ENCODE results near the gene HAVCR1. TPM values are rescaled to one million over a fixed set of nuclear protein-coding genes. Genes with fewer than 3 reads are reported as not detected.

HAVCR1 gene
- not detected in 2 replicates for total RNA-seq

GRCh38 chr5:157059093-157059539 is at the start of gene HAVCR1:
HAVCR1 (minus strand) TSS chr5:157059116; CDS start chr5:157057943, 1,173 bp downstream.

Other genes starting within 250 kb of the HAVCR1 start
- not detected in 2 replicates for gene PPP1R2B, start 208.8 kb downstream of the HAVCR1 start, total RNA-seq
- gene TIMD4, start 95.9 kb downstream of the HAVCR1 start, total RNA-seq: not detected in 2 replicates
- gene HAVCR2, start 49.9 kb upstream of the HAVCR1 start, total RNA-seq: not detected in 2 replicates
- 9.6 and 10.5 TPM in 2 replicates for gene MED7, start 83.7 kb upstream of the HAVCR1 start, total RNA-seq
- gene GARIN3, start 107.1 kb upstream of the HAVCR1 start, total RNA-seq: not detected in 2 replicates
- gene ITK, start 121.7 kb upstream of the HAVCR1 start, total RNA-seq: not detected in 2 replicates
- 0.54 and 4.7 TPM in 2 replicates for gene CYFIP2, start 207.0 kb upstream of the HAVCR1 start, total RNA-seq

Data from cardiac atrium fibroblast (primary cell).